Neural progenitor cell (in vitro differentiated cells): ENCODE results near the gene BOD1L1. TPM values are rescaled to one million over a fixed set of nuclear protein-coding genes. Genes with fewer than 3 reads are reported as not detected.

Experiments
- DNase-seq: peaks from one replicate; pipeline ENCODE4 v3.0.0-alpha.2; 2016; ENCODE audit warnings: low spot score
- H2AFZ ChIP-seq: fragments of 200-600 bp; sonication (generic); replicated peaks from 2 replicates; pipeline ENCODE4 v1.6.1; 2016; ENCODE audit warnings: antibody characterized with exemption
- H3F3A ChIP-seq: fragments of 200-600 bp; sonication (generic); 2 replicates; pipeline ENCODE4 v1.6.1; 2016; ENCODE audit warnings: antibody characterized with exemption, low read depth
- H3K27ac ChIP-seq: fragments of 200-600 bp; sonication (generic); 2 replicates; pipeline ENCODE4 v1.5.1; 2016; ENCODE audit warnings: mild to moderate bottlenecking
- H3K27me3 ChIP-seq: fragments of 200-600 bp; sonication (generic); 2 replicates; pipeline ENCODE4 v1.6.1; 2016; ENCODE audit warnings: mild to moderate bottlenecking, moderate library complexity
- H3K36me3 ChIP-seq: fragments of 200-600 bp; sonication (generic); 2 replicates; pipeline ENCODE4 v1.5.1; 2016
- H3K4me1 ChIP-seq: fragments of 200-600 bp; sonication (generic); 2 replicates; pipeline ENCODE4 v1.6.1; 2016; ENCODE audit warnings: mixed run types
- H3K4me2 ChIP-seq: fragments of 200-600 bp; sonication (generic); 2 replicates; pipeline ENCODE4 v1.6.1; 2016
- H3K4me3 ChIP-seq: fragments of 200-600 bp; sonication (generic); 2 replicates; pipeline ENCODE4 v1.5.1; 2016
- H3K79me2 ChIP-seq: fragments of 200-600 bp; sonication (generic); 2 replicates; pipeline ENCODE4 v1.6.1; 2016; ENCODE audit warnings: low read depth
- H3K9ac ChIP-seq: fragments of 200-600 bp; sonication (generic); 2 replicates; pipeline ENCODE4 v1.6.1; 2016
- H3K9me3 ChIP-seq: fragments of 200-600 bp; sonication (generic); 2 replicates; pipeline ENCODE4 v1.5.1; 2016; ENCODE audit warnings: low read depth
- H4K20me1 ChIP-seq: fragments of 200-600 bp; sonication (generic); 2 replicates; pipeline ENCODE4 v1.6.1; 2016; ENCODE audit warnings: low read depth
- H3K27ac Mint-ChIP-seq: 3 replicates; pipeline ENCODE4 v1.8.0; 2021; ENCODE audit warnings: mixed read lengths
- H3K27me3 Mint-ChIP-seq: 2 replicates; pipeline ENCODE4 v1.8.0; 2022; ENCODE audit warnings: low read depth, mild to moderate bottlenecking, inconsistent platforms, moderate library complexity, mixed read lengths; ENCODE audit not compliant: insufficient read depth
- H3K36me3 Mint-ChIP-seq: 3 replicates; pipeline ENCODE4 v1.8.0; 2021; ENCODE audit warnings: mixed read lengths
- H3K4me1 Mint-ChIP-seq: 3 replicates; pipeline ENCODE4 v1.8.0; 2021; ENCODE audit warnings: mixed read lengths
- H3K4me3 Mint-ChIP-seq: 3 replicates; pipeline ENCODE4 v1.8.0; 2021; ENCODE audit warnings: mild to moderate bottlenecking, moderate library complexity, mixed read lengths
- H3K9me3 Mint-ChIP-seq: 3 replicates; pipeline ENCODE4 v1.8.0; 2020; ENCODE audit warnings: mixed read lengths
- CTCF ChIP-seq: fragments of 200-600 bp; sonication (generic); IDR thresholded peaks from 2 replicates; pipeline ENCODE4 v1.5.1; 2017; ENCODE audit warnings: antibody characterized with exemption, mild to moderate bottlenecking
- EZH2 ChIP-seq: fragments of 200-600 bp; sonication (generic); IDR thresholded peaks from 2 replicates; pipeline ENCODE4 v1.6.1; 2017; ENCODE audit warnings: antibody characterized with exemption, mild to moderate bottlenecking, moderate library complexity
- EZH2phosphoT487 ChIP-seq: fragments of 200-600 bp; sonication (generic); IDR thresholded peaks from 2 replicates; pipeline ENCODE4 v1.6.1; 2017; ENCODE audit warnings: antibody characterized with exemption
- total RNA-seq: library from RNA; depleted of rRNA; stranded (reverse); fragments of >200 nt; gene quantifications from 2 replicates; pipeline ENCODE4 v1.2.3, GENCODE V29; 2015; ENCODE audit warnings: low replicate concordance

BOD1L1 gene
- total RNA-seq, 1 donor from 2014 or later: 32.5 TPM

GRCh38 chr4:13527192-13527980 is 100.1 kb downstream of the BOD1L1 start:
- Histone ChIP-seq H3K9me3 (no peaks in the 10 kb centered on the region), H3K27me3 (peaks cover 100% of the 10 kb centered on the region), H3K9ac (no peak overlapping the region), H3K4me1 (peaks cover 20% of the 10 kb centered on the region), H2AFZ (no peak overlapping the region), H3K4me2 (no peak overlapping the region), H3K36me3 (no peaks in the 10 kb centered on the region), H4K20me1 (peaks cover 39% of the 10 kb centered on the region), H3K4me3 (no peak overlapping the region), H3K79me2 (no peaks in the 10 kb centered on the region), H3F3A (peaks cover 26% of the 10 kb centered on the region), H3K27ac (no peak overlapping the region)
- DNase-seq: no peak
- peaks cover 73% of the 10 kb centered on the region for H3K27me3 Mint-ChIP-seq
- TF ChIP-seq EZH2 (peak; percentile 95), CTCF (no peak), EZH2phosphoT487 (peak; percentile 77)
- H3K4me3 Mint-ChIP-seq: no peak overlapping the region
- H3K9me3 Mint-ChIP-seq: peaks cover 17% of the 10 kb centered on the region
- no peak overlapping the region for H3K27ac Mint-ChIP-seq
- peaks cover 26% of the 10 kb centered on the region for H3K4me1 Mint-ChIP-seq
- H3K36me3 Mint-ChIP-seq: peaks cover 2% of the 10 kb centered on the region

GRCh38 chr4:13526658-13527057 is 100.9 kb downstream of the BOD1L1 start:
- Mint-ChIP-seq H3K4me3 (no peak overlapping the region), H3K27me3 (peaks cover 77% of the 10 kb centered on the region), H3K36me3 (peaks cover 2% of the 10 kb centered on the region), H3K9me3 (peaks cover 17% of the 10 kb centered on the region), H3K4me1 (peaks cover 22% of the 10 kb centered on the region), H3K27ac (no peak overlapping the region)
- H2AFZ ChIP-seq: no peak overlapping the region
- H3K79me2 ChIP-seq: no peaks in the 10 kb centered on the region
- H3K4me1 ChIP-seq: peaks cover 16% of the 10 kb centered on the region
- no peak overlapping the region for H3K9ac ChIP-seq
- TF ChIP-seq CTCF (no peak), EZH2 (peak; percentile 40)
- H3F3A ChIP-seq: peaks cover 20% of the 10 kb centered on the region
- H3K4me2 ChIP-seq: no peak overlapping the region
- no peak overlapping the region for H3K4me3 ChIP-seq
- no peaks in the 10 kb centered on the region for H3K9me3 ChIP-seq
- no peak for DNase-seq
- peaks cover 32% of the 10 kb centered on the region for H4K20me1 ChIP-seq
- H3K27me3 ChIP-seq: peaks cover 100% of the 10 kb centered on the region
- H3K36me3 ChIP-seq: no peaks in the 10 kb centered on the region
- no peak overlapping the region for H3K27ac ChIP-seq

- H3K27me3 Mint-ChIP-seq: peaks cover 74% of the 10 kb centered on the region
These were observed 101.8 kb downstream of the BOD1L1 start for GRCh38 chr4:13525606-13526281.

More at GRCh38 chr4:13525606-13526281, 101.8 kb downstream of the BOD1L1 start:
- peaks cover 17% of the 10 kb centered on the region for H3K9me3 Mint-ChIP-seq
- H3K4me2 ChIP-seq: no peak overlapping the region
- no peak overlapping the region for H3K27ac Mint-ChIP-seq
- H3K27ac ChIP-seq: no peak overlapping the region
- DNase-seq: no peak
- no peaks in the 10 kb centered on the region for H3K79me2 ChIP-seq
- H3K36me3 ChIP-seq: no peaks in the 10 kb centered on the region
- TF ChIP-seq EZH2phosphoT487 (no peak), EZH2 (no peak), CTCF (no peak)
- no peaks in the 10 kb centered on the region for H3K9me3 ChIP-seq
- H3K4me1 Mint-ChIP-seq: peaks cover 14% of the 10 kb centered on the region
- H3K9ac ChIP-seq: no peak overlapping the region
- H3K4me3 Mint-ChIP-seq: no peak overlapping the region
- peaks cover 100% of the 10 kb centered on the region for H3K27me3 ChIP-seq
- H3F3A ChIP-seq: peaks cover 11% of the 10 kb centered on the region
- H4K20me1 ChIP-seq: peaks cover 24% of the 10 kb centered on the region
- H3K4me1 ChIP-seq: peaks cover 8% of the 10 kb centered on the region
- no peak overlapping the region for H2AFZ ChIP-seq
- H3K36me3 Mint-ChIP-seq: peaks cover 2% of the 10 kb centered on the region
- H3K4me3 ChIP-seq: no peak overlapping the region
